ENCODE measurements around the gene FAM3D.
"Not testable (repeated sequence)": the region's sequence is repeated elsewhere in the genome, so short reads cannot be mapped to it uniquely, and the experiment has no call there.

Gene FAM3D, protein sequence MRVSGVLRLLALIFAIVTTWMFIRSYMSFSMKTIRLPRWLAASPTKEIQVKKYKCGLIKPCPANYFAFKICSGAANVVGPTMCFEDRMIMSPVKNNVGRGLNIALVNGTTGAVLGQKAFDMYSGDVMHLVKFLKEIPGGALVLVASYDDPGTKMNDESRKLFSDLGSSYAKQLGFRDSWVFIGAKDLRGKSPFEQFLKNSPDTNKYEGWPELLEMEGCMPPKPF

DNA sequence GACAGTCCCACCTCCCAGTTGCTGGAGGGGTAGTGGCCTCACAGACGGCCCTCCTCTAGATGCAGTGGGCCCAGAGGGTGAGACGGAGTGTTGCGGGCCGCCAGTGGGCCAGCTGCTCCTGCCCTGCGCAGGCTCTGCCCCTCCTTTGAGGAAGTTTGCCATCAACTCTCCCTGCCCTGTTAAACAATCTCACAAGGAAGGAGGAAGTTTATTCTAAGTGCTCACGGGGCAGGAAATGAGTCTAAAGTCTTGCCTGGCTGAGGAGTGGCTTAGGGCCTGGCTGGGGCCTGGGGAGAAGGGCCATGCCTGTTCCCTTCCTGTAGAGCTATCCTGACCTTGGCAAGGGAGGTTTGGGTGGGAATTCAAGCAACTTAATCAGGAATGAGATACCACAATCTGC, at the start of gene FAM3D:
FAM3D (minus strand) TSS at position 92 of the 400 bp plus-strand sequence. CDS start 11,211 bp downstream, outside the sequence.
- in situ Hi-C loops (cut with HindIII; ENCODE audit: low pct_ligation_motif_present, low pct_unique_long_range_greater_than_20kb, low sequenced_read_pairs) = no loop called here
- no peak for DNase-seq

- DNase-seq = no peak
- in situ Hi-C loops (cut with HindIII; ENCODE audit: low pct_ligation_motif_present, low pct_unique_long_range_greater_than_20kb, low sequenced_read_pairs) = no loop called here
Observed at GRCh38 chr3:58713715-58714401, 47.3 kb upstream of the FAM3D start.

- in situ Hi-C loops (cut with HindIII; ENCODE audit: low pct_ligation_motif_present, low pct_unique_long_range_greater_than_20kb, low sequenced_read_pairs) = no loop called here
- no peak for DNase-seq
Observed at GRCh38 chr3:58711871-58712270, 45.3 kb upstream of the FAM3D start.

GRCh38 chr3:58708983-58709382, 42.4 kb upstream of the FAM3D start:
- in situ Hi-C loops (cut with HindIII; ENCODE audit: low pct_ligation_motif_present, low pct_unique_long_range_greater_than_20kb, low sequenced_read_pairs); DNase-seq: not testable (repeated sequence)

- in situ Hi-C loops (cut with HindIII; ENCODE audit: low pct_ligation_motif_present, low pct_unique_long_range_greater_than_20kb, low sequenced_read_pairs) = no loop called here
- no peak for DNase-seq
Observed at GRCh38 chr3:58708116-58708791, 41.7 kb upstream of the FAM3D start.

GRCh38 chr3:58707390-58707930, 40.9 kb upstream of the FAM3D start:
- no peak for DNase-seq
- in situ Hi-C loops (cut with HindIII; ENCODE audit: low pct_ligation_motif_present, low pct_unique_long_range_greater_than_20kb, low sequenced_read_pairs) = no loop called here

DNA sequence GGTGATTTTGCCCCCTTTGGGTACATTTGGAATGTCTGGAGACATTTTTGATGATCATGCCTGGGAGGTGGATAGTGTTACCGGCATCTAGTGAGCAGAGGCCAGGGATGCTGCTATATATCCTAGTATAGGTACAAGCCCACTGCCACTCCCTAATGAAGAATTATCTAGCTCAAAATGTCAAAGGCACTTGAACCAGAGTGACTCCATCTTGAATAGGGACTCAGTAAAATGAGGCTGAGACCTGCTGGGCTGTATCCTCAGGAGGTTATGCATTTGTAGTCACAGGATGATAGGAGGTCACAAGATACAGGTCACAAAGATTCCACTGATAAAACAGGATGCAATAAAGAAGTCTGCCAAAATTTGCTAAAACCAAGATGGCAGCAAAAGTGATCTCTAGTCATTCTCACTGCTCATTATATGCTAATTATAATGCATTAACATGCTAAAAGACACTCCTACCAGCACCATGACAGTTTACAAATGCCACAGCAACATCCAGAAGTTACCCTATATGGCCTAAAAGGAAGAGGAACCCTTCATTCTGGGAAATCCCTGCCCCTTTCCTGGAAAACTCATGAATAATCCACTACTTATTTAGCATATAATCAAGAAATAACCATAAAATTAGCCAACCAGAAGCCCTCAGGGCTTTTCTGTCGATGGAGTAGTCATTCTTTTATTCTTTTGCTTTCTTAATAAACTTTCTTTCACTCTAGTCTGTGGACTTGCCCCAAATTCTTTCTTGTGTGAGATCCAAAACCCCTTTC, 40.0 kb upstream of the FAM3D start:
- no peak for DNase-seq
- in situ Hi-C loops (cut with HindIII; ENCODE audit: low pct_ligation_motif_present, low pct_unique_long_range_greater_than_20kb, low sequenced_read_pairs) = no loop called here

GRCh38 chr3:58704745-58705144, 38.2 kb upstream of the FAM3D start:
- in situ Hi-C loops (cut with HindIII; ENCODE audit: low pct_ligation_motif_present, low pct_unique_long_range_greater_than_20kb, low sequenced_read_pairs) = no loop called here
- DNase-seq = no peak

GRCh38 chr3:58704304-58704703, 37.7 kb upstream of the FAM3D start:
- in situ Hi-C loops (cut with HindIII; ENCODE audit: low pct_ligation_motif_present, low pct_unique_long_range_greater_than_20kb, low sequenced_read_pairs) = not testable (repeated sequence)

DNA sequence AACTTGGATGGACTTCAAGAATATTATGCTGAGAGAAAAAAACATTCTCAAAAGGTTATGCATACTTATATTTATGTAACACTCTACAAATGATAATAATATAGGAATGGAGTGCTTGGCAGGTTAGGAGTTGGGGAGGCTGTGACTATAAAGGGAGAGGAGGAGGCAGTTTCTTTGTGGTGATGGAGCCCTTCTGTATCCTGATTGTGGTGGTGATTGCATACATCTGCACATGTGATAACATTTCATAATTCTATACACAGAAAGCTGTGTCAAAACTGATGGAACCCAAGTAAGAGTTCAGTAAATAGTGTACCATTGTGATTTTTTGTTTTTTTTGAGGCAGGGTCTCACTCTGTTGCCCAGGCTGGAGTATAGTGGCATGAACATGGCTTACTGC, 31.7 kb upstream of the FAM3D start:
- no peak for DNase-seq
- in situ Hi-C loops (cut with HindIII; ENCODE audit: low pct_ligation_motif_present, low pct_unique_long_range_greater_than_20kb, low sequenced_read_pairs) = no loop called here

More at GRCh38 chr3:58704304-58704703, 37.7 kb upstream of the FAM3D start:
- not testable (repeated sequence) for DNase-seq

GRCh38 chr3:58697561-58697960, 31.0 kb upstream of the FAM3D start:
- DNase-seq = no peak
- in situ Hi-C loops (cut with HindIII; ENCODE audit: low pct_ligation_motif_present, low pct_unique_long_range_greater_than_20kb, low sequenced_read_pairs) = no loop called here

GRCh38 chr3:58696813-58697212, 30.2 kb upstream of the FAM3D start:
- DNase-seq; in situ Hi-C loops (cut with HindIII; ENCODE audit: low pct_ligation_motif_present, low pct_unique_long_range_greater_than_20kb, low sequenced_read_pairs): not testable (repeated sequence)

DNA sequence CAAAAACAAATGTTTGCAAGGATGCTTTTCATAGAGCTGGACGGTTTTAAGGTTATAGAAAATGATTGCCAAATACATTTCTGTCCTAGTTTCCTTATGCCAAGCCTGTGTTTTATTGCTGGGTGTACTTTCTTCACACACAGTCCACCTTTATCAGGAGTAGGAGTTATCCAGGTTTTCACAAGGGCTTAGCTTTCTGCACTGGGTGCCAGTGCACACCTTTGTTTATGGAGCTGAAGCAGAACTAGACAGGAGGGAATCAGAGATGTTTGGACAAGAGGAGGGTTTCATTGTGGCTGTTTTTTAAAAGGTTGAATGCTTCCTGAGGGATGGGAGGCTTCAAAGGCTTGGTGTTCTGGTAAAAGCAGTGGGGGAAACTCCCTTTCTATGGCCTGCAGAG, 29.5 kb upstream of the FAM3D start:
- in situ Hi-C loops (cut with HindIII; ENCODE audit: low pct_ligation_motif_present, low pct_unique_long_range_greater_than_20kb, low sequenced_read_pairs) = no loop called here
- DNase-seq = no peak

DNA sequence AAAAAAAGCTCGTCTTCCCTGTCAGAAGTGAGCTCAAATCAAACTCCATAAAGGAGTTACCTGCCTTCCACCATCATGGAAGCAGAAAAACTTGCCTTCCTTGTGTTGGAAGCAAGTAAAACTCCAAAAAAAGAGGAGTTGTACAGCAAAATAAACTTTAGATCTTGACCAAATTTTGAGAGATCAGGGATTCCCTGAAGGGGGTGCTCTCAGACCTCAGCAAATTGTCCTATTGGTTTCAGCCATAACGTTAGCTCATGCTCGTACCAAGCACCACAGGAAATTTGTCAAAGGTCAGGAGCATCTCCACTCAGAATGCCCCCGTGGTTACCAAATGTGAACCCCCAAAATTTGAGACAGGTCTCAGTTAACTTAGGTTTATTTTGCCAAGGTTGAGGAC, 28.7 kb upstream of the FAM3D start:
- in situ Hi-C loops (cut with HindIII; ENCODE audit: low pct_ligation_motif_present, low pct_unique_long_range_greater_than_20kb, low sequenced_read_pairs); DNase-seq: not testable (repeated sequence)

DNA sequence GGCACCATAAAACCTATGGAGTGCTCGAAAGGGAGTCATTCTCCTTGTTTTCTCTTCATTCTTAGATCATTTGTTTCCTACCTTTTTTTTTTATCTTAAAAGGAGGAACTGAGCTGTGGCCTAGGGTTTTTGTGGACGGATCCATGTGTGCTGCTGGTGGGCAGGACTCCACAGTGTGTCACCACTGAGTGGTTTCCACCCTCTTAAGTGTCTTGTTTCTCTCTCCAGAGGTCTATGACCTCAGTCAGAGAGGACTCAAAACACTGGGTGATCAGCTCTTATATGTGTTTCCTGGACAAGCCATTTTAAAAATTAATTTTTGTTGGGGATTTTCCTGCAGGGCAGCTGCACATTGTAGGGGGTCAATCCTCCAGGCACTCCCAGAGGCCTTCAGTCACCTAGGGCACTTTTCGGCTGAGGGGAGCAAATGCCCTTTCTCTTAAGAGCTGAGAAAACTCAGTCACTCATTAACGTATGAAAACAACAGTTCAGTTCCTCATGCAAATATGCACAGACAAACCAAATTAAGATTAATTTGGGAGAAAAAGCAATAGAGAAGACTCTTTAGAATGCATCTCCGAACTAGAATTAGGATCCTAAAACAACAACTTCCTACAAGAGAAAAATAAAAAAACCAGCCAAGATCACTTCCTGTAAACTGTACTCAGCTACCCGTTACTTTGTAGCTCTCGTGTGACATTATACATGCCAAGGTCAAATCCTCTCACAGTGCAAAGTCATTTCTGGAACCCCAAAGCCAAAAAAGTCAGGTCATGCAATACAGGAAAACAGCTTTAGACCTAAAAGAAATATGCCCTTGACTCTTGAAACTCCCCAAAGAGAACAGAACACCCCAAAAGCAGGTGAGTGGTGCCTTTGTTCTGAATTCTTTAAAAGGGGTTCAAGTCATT, 27.6 kb upstream of the FAM3D start:
- in situ Hi-C loops (cut with HindIII; ENCODE audit: low pct_ligation_motif_present, low pct_unique_long_range_greater_than_20kb, low sequenced_read_pairs) = no loop called here
- DNase-seq = no peak

GRCh38 chr3:58692484-58692883, 25.9 kb upstream of the FAM3D start:
- in situ Hi-C loops (cut with HindIII; ENCODE audit: low pct_ligation_motif_present, low pct_unique_long_range_greater_than_20kb, low sequenced_read_pairs) = no loop called here
- DNase-seq = no peak

- DNase-seq = no peak
- in situ Hi-C loops (cut with HindIII; ENCODE audit: low pct_ligation_motif_present, low pct_unique_long_range_greater_than_20kb, low sequenced_read_pairs) = no loop called here
Observed at GRCh38 chr3:58691997-58692396, 25.4 kb upstream of the FAM3D start.

DNA sequence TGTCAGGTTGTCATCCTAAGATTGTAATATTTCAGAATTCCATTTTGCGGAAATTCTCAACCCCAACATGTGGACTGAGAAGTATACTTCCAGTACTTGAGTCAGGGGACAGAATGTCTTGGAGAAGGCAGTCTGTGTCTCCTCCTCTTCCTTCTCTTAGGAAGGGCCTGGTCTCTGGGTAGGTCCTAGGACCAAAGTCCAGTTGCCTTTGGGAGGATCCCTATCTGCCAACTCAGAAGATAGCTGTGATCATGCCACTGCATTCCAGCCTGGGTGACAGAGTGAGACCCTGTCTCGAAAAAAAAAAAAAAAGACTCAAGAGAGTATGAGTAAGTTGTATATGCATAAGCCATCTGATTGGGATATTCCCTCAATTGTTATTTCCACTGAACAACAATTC, 23.9 kb upstream of the FAM3D start:
- no peak for DNase-seq
- in situ Hi-C loops (cut with HindIII; ENCODE audit: low pct_ligation_motif_present, low pct_unique_long_range_greater_than_20kb, low sequenced_read_pairs) = no loop called here

All from ACHN (cell line).